Suppressor macrophage (primary cell): ENCODE data around the gene PNMA8C.
"Not testable (repeated sequence)": the region's sequence is repeated elsewhere in the genome, so short reads cannot be mapped to it uniquely, and the experiment has no call there.

Experiments
- DNase-seq, 4 experiments: peaks; one replicate each; pipeline ENCODE4 v3.0.0-alpha.2; 2020 to 2022

Gene PNMA8C

GRCh38 chr19:46388311-46389095, 40.2 kb downstream of the PNMA8C start:
- DNase-seq = no peak

DNA sequence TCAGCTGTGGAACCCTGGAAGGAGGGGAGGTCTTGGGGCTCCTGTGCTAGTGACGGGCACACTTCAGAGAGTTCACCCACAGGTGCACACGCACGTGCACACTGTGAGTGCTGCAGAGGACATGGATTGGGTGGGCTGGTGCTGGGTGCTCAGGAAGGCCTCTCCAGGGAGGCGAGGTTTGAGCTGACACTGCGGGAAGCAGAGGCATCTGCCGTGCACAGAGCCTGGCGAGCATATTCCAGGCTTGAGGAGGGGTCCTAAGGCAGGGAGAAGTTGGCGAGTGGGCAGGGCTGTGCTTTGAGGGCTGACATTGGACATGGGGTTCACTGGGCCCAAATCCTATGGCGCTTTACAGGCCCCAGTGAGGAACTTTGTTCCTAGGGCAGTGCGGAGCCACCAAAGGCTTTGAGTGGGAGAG, 41.0 kb downstream of the PNMA8C start:
- no peak for DNase-seq

DNA sequence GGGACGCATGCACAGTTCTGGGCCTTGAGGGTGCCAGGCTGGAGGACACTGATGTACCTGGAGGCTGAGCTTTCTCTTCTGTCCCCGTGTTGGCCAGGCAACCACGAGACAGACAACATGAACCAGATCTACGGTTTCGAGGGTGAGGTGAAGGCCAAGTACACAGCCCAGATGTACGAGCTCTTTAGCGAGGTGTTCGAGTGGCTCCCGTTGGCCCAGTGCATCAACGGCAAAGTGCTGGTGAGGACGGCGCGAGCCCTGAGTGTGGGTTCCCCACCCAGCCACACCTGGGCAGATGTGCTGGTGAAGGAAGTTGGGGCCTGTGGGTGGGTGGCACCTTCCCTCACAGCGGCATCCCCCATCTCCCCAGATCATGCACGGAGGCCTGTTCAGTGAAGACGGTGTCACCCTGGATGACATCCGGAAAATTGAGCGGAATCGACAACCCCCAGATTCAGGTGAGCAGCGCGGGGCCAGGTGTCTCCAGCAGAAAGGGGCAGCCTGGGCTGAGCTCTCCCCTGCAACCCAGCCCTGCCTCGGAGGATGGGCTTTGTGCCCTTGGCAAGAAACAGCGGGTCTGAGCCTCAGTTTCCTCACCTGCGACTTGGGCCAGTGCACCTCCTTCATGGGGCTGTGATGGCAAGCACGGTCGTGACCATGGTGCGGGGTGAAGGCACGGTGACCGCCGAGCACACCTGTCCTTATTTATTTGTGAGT, 41.6 kb downstream of the PNMA8C start:
- no peak for DNase-seq

- DNase-seq = no peak
These were observed 42.6 kb downstream of the PNMA8C start for GRCh38 chr19:46386151-46386550.

GRCh38 chr19:46385636-46386035, 43.1 kb downstream of the PNMA8C start:
- no peak for DNase-seq

DNA sequence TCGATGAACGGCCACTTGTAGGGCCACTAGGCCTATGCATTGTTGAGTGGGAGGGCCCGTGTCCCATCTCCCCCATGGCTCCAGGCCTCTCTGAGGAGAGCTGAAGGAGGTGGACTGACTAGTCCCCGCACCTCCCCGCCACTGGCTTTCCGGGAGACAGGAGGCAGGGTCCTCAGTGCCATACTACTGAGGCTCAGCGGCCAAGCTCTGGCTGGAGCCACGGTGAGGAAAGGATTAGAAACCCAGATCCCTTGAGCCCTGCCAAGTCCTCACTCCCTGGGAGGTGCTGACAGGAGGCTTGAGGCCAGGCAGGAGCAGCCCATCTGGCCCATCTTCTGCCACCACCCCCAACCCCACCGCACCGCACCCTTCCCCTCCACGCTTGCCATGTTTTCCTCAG, 44.3 kb downstream of the PNMA8C start:
- DNase-seq = no peak

DNA sequence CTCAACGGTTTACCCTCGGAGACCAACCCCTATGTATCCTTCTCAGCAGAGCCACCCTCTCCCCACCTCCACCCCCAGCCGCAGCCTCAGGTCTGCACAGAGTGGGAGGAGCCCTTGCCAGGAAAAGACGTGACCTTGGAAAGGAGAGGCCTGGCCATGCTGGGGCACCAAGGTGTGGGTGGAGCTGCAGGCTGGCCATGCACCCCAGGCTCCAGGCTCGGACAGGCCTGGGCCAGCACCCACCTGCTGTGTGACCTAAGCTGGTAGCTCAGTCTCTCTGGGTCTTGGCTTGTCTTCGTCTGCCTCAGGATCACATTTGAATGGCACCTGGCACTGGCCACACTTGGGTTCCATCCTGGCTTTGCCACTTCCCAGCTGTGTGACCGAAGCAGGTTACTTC, 44.9 kb downstream of the PNMA8C start:
- DNase-seq = no peak

- no peak for DNase-seq
These were observed 45.4 kb downstream of the PNMA8C start for GRCh38 chr19:46383171-46383815.

- no peak for DNase-seq
These were observed 46.9 kb downstream of the PNMA8C start for GRCh38 chr19:46381756-46382345.

GRCh38 chr19:46381346-46381745, 47.4 kb downstream of the PNMA8C start:
- no peak for DNase-seq

DNA sequence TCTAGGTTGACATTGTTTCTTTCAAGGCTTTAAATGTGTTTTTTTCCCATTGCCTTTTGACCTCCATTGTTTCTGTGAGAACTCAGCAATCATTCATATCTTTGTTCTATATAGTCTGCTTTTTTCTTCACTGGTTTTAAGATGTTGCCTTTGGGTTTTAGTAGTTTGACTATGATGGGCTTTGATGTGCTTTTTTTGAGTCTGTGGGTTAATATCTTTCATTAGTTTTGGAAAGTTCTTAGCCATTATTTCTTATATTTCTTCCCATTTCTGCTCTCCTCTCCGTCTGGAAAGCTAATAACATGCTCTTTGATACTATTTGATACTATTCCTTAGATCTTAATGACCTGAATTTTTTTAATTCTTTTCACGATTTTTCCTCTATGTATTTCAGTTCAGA, 48.0 kb downstream of the PNMA8C start:
- DNase-seq = no peak

DNA sequence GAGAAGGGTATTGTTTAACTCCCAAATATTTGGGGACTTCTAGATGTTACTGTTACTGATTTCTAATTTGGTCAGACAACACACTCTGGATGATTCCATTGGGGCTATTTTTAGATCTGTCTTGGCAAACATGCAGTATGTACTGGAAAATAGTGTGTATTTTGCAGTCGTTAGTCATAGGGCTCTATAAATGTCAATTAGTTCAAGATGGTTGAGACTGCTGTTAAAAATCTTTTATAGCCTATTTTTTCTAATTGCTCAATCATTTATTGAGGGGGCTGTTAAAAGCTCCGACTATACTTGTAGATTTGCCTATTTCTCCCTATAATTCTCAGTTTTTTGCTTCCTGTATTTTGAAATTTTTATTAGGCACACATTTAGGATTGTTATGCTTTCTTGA, 50.5 kb downstream of the PNMA8C start:
- no peak for DNase-seq

DNA sequence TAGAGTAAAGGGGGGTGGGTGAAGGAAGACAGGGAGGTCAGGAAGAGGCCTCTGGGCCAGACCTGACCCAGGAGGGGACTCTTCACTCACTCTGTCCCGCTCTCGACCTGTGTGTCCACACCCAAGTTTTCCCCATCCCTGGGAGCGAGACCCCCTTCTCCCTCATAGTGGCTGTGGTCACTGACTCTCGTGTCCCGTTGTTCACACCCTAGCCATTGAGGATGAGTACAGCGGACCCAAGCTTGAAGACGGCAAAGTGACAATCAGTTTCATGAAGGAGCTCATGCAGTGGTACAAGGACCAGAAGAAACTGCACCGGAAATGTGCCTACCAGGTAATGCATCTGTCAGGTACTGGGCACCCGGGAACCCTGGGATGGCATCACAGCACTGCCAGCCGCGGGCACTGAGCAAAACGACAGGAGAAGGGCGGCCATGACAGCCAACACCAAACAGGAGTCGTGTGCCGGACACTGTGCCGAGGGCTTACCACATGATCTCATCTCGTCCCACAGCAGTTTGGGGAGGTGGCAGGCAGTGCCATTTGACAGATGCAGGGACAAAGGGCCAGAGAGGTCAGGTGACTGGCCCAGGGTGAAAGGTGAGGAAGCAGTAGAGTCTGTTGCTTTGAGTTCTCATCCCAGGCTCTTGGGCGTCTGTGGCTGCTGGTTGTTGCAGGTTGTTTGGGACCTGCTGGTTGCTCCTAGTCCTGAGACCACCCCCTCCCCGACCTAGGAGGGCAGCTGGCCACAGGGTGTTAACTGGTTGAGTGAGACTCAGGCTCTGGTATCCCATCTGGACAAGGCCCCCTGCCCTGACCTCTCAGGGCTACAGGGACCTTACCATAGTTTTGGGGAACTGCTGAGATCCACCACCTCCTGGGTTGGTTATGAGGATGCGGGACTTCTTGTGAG, 52.2 kb downstream of the PNMA8C start:
- DNase-seq = no peak

- not testable (repeated sequence) for DNase-seq
These were observed 53.2 kb downstream of the PNMA8C start for GRCh38 chr19:46375476-46376067.
